Suprapubic skin (tissue), 3 donors: Measurements from ENCODE around the gene PREX1.

Experiments
- CTCF ChIP-seq, 2 donors: fragments of 200-600 bp in 1 of 2; fragments of 450-650 bp in 1 of 2; sonication (generic) in 1 of 2; IDR thresholded peaks; one replicate each; pipeline ENCODE4 v1.5.1; 2016 to 2019; ENCODE audit warnings: antibody characterized with exemption in 2 of 2, mild to moderate bottlenecking in 1 of 2, moderate library complexity in 1 of 2
- EP300 ChIP-seq: sonication (generic); formaldehyde crosslinking; IDR thresholded peaks from one replicate; pipeline ENCODE4 v1.6.1; 2017; ENCODE audit warnings: antibody characterized with exemption

GRCh38 chr20:48851579-48851978 is 23.8 kb upstream of the PREX1 start:
- TF ChIP-seq CTCF (IDR thresholded peaks at IDR 0.05) (no peak), EP300 (no peak)
